Activated CD8-positive, alpha-beta T cell treated with anti-CD3 and anti-CD28 coated beads for 36 hours (primary cell): ENCODE results near the gene WDR82. TPM values are rescaled to one million over a fixed set of nuclear protein-coding genes. Genes with fewer than 3 reads are reported as not detected.

Experiments
- ATAC-seq: fragments of 200-7000 bp; cut with Tn5 transposase; one replicate; pipeline ENCODE4 v1.10.0; 2021; ENCODE audit warnings: mild to moderate bottlenecking, moderate library complexity
- CTCF ChIA-PET: fragments of 350-600 bp; sonication (Branson Sonifier 250); formaldehyde crosslinking; loops from one replicate; lab custom pipeline; 2021; ENCODE audit warnings: antibody characterized with exemption; lab: Charles Lee
- POLR2A ChIA-PET: fragments of 350-600 bp; sonication (Branson Sonifier 250); formaldehyde crosslinking; loops from one replicate; lab custom pipeline; 2021; ENCODE audit warnings: antibody characterized with exemption; lab: Charles Lee
- DNase-seq: peaks from one replicate; pipeline ENCODE4 v3.0.0-alpha.2; 2020
- H3K27ac Mint-ChIP-seq: one replicate; pipeline ENCODE4 v1.8.0; 2021; ENCODE audit warnings: mild to moderate bottlenecking, mixed read lengths
- H3K27me3 Mint-ChIP-seq: one replicate; pipeline ENCODE4 v1.8.0; 2021; ENCODE audit warnings: mixed read lengths
- H3K36me3 Mint-ChIP-seq: one replicate; pipeline ENCODE4 v1.8.0; 2021; ENCODE audit warnings: low read depth, mixed read lengths
- H3K4me1 Mint-ChIP-seq: one replicate; pipeline ENCODE4 v1.8.0; 2021; ENCODE audit warnings: low read depth, mixed read lengths
- H3K4me3 Mint-ChIP-seq: one replicate; pipeline ENCODE4 v1.8.0; 2021; ENCODE audit warnings: mild to moderate bottlenecking, moderate library complexity, mixed read lengths
- H3K9me3 Mint-ChIP-seq: one replicate; pipeline ENCODE4 v1.8.0; 2021; ENCODE audit warnings: mixed read lengths
- intact Hi-C: fragments of 100-400 bp; cut with micrococcal nuclease; formaldehyde crosslinking; loops from one replicate; pipeline ENCODE4 v1.10.0; 2022
- microRNA-seq: library from miRNA; unstranded; fragments of <30 nt; microRNA quantifications from one replicate; pipeline ENCODE4 v1.2.0, GENCODE V29; 2022; ENCODE audit warnings: borderline microRNAs expressed, borderline replicate concordance
- total RNA-seq, 2 experiments: library from RNA; stranded (reverse); gene quantifications; one replicate each; pipeline ENCODE4 v1.2.3, GENCODE V29; 2021
- TF ChIP-seq, protein P1 (sequence below): fragments of 200-600 bp; IDR thresholded peaks from one replicate; pipeline ENCODE4 v1.8.0; 2022; ENCODE audit warnings: antibody characterized with exemption, mild to moderate bottlenecking

The WDR82 gene
- total RNA-seq, 2 experiments from 2014 or later: 103 to 105 TPM

- ATAC-seq: no peak
- DNase-seq: no peak
- H3K4me3 Mint-ChIP-seq: no peak overlapping the region
- H3K27me3 Mint-ChIP-seq: no peaks in the 10 kb centered on the region
- ChIA-PET CTCF (interaction anchor here (1.0 to 6.7 kb wide), 3 partner anchors 10 to 143 kb away, joined by 4 to 39 read pairs (median 4); no protein-coding TSS in a partner anchor), POLR2A (interaction anchor here (0.9 kb wide), 1 partner anchor 21 kb away, joined by 3 read pairs; no protein-coding TSS in a partner anchor)
- H3K27ac Mint-ChIP-seq: no peak overlapping the region
- peaks cover 55% of the 10 kb centered on the region for H3K36me3 Mint-ChIP-seq
- intact Hi-C loops: no loop called here
- no peaks in the 10 kb centered on the region for H3K9me3 Mint-ChIP-seq
- TF ChIP-seq, protein P1, sequence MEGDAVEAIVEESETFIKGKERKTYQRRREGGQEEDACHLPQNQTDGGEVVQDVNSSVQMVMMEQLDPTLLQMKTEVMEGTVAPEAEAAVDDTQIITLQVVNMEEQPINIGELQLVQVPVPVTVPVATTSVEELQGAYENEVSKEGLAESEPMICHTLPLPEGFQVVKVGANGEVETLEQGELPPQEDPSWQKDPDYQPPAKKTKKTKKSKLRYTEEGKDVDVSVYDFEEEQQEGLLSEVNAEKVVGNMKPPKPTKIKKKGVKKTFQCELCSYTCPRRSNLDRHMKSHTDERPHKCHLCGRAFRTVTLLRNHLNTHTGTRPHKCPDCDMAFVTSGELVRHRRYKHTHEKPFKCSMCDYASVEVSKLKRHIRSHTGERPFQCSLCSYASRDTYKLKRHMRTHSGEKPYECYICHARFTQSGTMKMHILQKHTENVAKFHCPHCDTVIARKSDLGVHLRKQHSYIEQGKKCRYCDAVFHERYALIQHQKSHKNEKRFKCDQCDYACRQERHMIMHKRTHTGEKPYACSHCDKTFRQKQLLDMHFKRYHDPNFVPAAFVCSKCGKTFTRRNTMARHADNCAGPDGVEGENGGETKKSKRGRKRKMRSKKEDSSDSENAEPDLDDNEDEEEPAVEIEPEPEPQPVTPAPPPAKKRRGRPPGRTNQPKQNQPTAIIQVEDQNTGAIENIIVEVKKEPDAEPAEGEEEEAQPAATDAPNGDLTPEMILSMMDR: no peak
- H3K4me1 Mint-ChIP-seq: peaks cover 9% of the 10 kb centered on the region
Measured at GRCh38 chr3:52210037-52210436, 68.4 kb downstream of the WDR82 start.

DNA sequence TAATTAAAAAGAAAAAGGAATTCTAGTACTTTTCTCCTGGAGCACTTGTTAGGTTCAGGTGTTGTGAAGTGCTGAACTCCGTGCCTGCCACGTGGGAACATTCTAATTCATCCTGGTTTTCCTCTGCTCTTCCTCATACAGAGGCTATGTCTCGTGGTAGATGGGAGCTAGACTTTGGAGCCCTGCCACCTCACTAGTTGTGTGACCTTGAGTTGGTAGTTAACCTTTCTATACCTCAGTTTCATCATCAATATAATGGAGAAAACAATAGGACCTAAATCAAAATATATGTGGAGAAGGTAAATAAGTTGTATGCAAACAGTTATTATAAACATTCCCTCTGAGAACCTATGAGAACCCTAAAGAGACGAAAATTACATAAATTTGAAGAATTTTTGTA, 69.9 kb downstream of the WDR82 start:
- TF ChIP-seq, protein P1: no peak
- Mint-ChIP-seq H3K36me3 (peaks cover 61% of the 10 kb centered on the region), H3K9me3 (no peaks in the 10 kb centered on the region), H3K27ac (no peak overlapping the region), H3K4me3 (no peak overlapping the region), H3K27me3 (no peaks in the 10 kb centered on the region), H3K4me1 (peaks cover 18% of the 10 kb centered on the region)
- ChIA-PET POLR2A (interaction anchor here (1.1 kb wide), 1 partner anchor 80 kb away, joined by 3 read pairs; no protein-coding TSS in a partner anchor), CTCF (interaction anchor here (0.9 to 6.7 kb wide), 6 partner anchors 12 to 208 kb away, joined by 3 to 39 read pairs (median 4); no protein-coding TSS in a partner anchor)
- DNase-seq: no peak
- ATAC-seq: no peak
- intact Hi-C loops: no loop called here

- Mint-ChIP-seq H3K36me3 (peaks cover 70% of the 10 kb centered on the region), H3K4me3 (no peak overlapping the region), H3K27ac (peak overlapping the region; percentile 26), H3K9me3 (no peaks in the 10 kb centered on the region), H3K27me3 (no peaks in the 10 kb centered on the region), H3K4me1 (peaks cover 37% of the 10 kb centered on the region)
- TF ChIP-seq, protein P1: no peak
- ChIA-PET POLR2A (interaction anchor here (0.9 to 2.2 kb wide), 4 partner anchors 11 to 17 kb away, joined by 3 to 12 read pairs (median 7); no protein-coding TSS in a partner anchor), CTCF (interaction anchor here (1.0 to 6.6 kb wide), 7 partner anchors 9 to 206 kb away, joined by 3 to 71 read pairs (median 5); no protein-coding TSS in a partner anchor)
- DNase-seq (no peak), ATAC-seq (no peak)
- intact Hi-C loops: no loop called here
Measured at GRCh38 chr3:52205727-52206372, 72.6 kb downstream of the WDR82 start.

Small RNA genes lying within 50 kb of the gene (microRNA-seq; reads per million reads assigned to microRNA genes)
- gene MIR135A1 (not detected), gene MIRLET7G (154,855 reads per million, percentile 100 among the genes with 10 or more reads in this experiment)

Other genes starting within 250 kb of the WDR82 start
- gene DUSP7, start 222.1 kb downstream of the WDR82 start, total RNA-seq: 10 to 100 TPM; 19.6 to 21.6 TPM
- gene POC1A, start 124.2 kb downstream of the WDR82 start, total RNA-seq: 10 to 100 TPM; 21.2 to 23.5 TPM
- 10 to 100 TPM; 54.3 to 54.6 TPM for gene ALAS1, start 80.5 kb downstream of the WDR82 start, total RNA-seq
- 1 to 10 TPM; 2.0 TPM for gene TLR9, start 53.0 kb downstream of the WDR82 start, total RNA-seq
- 100 to 1,000 TPM; 137 TPM for gene TWF2, start 39.5 kb downstream of the WDR82 start, total RNA-seq
- gene PPM1M, start 32.9 kb downstream of the WDR82 start, total RNA-seq: 100 to 1,000 TPM in 1 of 2 experiments, 10 to 100 TPM in 1; 94.3 to 100 TPM
- 10 to 100 TPM; 21.6 to 21.9 TPM for gene GLYCTK, start 9.2 kb upstream of the WDR82 start, total RNA-seq
- 10 to 100 TPM in 1 of 2 experiments, 1 to 10 TPM in 1; 9.2 to 10.2 TPM for gene DNAH1, start 37.7 kb upstream of the WDR82 start, total RNA-seq
- gene BAP1, start 131.4 kb upstream of the WDR82 start, total RNA-seq: 100 to 1,000 TPM in 1 of 2 experiments, 10 to 100 TPM in 1; 98.1 to 101 TPM
- 10 to 100 TPM; 18.4 to 20.6 TPM for gene PHF7, start 132.0 kb upstream of the WDR82 start, total RNA-seq
- not detected for gene SEMA3G, start 166.5 kb upstream of the WDR82 start, total RNA-seq
- 1 to 10 TPM; 4.8 to 5.9 TPM for gene TNNC1, start 175.4 kb upstream of the WDR82 start, total RNA-seq
- gene NISCH, start 177.0 kb upstream of the WDR82 start, total RNA-seq: 10 to 100 TPM; 57.1 to 57.4 TPM
- under 1 TPM; 0.09 to 0.20 TPM for gene STAB1, start 216.7 kb upstream of the WDR82 start, total RNA-seq